ENCODE results near the gene FNDC3B.

The FNDC3B gene

DNA sequence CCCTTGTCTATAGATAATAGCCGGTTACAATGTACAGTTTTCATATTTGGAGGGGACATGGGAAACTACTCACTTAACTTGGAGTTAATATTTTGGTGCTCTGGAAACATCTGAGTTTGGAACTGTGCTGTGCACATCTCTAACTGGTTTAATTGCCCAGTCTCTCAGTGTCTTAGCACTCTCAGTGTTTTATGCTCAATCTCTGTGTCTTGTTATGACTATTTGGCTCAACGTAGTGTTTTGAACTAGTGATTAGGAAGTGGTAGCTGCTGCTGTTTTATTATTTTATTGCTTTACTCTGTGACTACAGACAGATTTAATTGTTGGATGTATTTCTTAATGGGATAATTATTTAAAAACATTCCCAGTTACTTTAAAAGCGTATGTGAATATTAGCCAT is 17.0 kb downstream of the FNDC3B start:
- DNase-seq, result no peak

DNA sequence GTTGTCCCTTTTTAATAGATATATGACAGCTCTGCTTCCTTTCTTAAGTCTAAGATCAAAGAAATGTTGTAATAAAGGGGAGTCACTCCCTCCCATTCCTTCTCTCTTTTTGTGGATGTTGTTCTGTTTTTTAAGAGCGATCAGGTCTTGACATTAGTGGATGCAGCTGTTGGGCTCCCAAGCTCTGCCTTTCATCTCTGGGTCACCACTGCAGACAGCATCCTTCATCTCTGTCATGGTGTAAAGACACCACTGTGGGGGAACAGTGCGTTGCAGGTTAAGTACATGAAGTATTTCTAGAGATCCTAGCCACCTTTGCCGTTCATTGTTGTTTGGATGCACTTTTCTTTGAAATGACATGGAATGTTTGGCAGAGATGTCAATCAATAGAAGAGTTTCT is 17.7 kb downstream of the FNDC3B start:
- DNase-seq, result no peak

DNA sequence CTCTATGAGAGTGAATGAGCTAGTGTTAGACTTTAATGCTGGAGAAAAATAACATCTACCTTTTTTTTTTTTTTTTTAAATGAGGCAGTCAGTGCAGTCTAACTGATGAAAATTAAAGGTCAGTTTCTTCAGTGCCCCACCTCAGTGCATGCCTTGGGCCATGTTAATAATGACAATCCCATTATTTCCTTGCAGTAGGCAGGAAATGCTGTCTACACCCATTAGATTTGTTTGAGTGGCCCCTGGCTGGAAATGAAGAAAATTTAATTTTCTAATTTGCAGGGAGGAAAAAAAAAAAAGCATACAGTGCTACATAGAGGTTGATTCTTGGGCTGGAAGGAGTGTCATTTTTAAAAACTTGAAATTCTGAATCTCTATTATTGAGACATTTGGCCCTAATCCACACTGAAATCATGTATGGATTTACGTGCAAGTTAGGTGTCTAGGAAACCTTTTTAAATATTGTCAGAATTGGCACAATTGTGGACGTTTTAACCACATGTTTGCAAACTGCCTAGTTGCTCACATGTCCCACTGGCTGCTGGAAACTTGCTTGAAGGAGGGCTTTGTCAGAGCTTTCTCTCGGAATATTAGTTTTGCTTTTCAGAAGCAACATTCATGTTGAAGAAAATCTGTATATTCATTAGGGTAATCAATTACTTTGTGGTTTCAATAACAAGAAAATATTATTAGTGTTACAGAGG is 18.4 kb downstream of the FNDC3B start:
- DNase-seq, result no peak

DNA sequence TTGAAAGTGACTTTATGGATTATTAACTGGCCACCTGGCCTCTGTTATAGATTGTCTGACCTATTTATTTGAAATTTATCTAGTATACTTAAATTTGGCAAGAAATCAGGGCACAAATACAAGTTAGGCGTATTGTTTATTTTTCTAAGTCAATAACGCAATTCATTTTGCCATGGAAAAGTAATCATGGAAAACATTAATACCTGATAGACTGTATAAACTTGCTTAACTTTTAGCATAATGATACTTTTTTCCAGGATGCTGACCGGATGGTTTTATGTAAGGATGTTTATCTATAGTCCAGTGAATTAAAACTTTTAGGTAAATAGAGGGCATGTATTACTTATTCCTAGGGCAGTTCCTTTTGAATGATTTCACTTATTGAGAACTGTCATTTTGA is 20.2 kb downstream of the FNDC3B start:
- DNase-seq, result no peak

DNA sequence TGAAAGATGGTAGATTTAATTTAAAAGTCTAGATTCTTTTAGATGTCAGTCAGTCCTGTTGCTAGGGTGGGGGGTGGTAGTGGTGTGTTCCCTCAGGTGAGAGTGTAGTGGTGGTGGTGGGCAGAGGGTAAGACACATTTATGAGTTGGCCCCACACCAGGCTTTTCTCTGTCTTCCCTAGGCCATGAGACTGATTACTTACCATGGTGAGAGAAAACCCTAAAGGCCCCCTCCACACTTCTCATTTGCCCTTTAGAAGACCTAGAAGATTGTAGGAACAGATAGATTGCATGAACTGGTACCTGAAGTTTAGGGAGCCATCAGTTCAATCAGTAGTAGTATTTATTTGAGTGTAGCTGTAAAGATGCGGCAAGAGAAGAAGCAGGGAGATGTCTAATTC is 20.9 kb downstream of the FNDC3B start:
- no peak for DNase-seq

DNA sequence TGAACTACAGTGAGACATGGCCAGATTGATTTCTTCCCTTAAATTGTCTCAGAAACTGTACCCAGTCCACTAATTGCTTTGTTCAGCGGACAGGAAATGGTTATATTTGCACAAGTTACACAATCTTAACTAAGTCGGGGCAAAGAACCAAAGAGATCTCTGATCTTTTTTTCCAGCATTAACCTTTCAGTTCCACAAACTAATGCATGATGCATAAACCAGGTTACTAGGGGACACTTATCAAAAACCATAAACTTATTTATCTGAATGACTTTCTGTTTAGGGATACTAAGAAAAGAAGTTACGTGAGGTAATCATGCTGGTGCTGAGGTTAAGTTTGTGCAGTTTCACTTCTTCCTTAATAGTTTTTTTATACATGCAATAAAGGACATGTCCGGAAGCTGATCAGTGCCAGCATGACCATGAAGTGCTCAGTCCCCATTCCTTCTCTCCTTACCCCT is 22.4 kb downstream of the FNDC3B start:
- DNase-seq, result no peak

DNA sequence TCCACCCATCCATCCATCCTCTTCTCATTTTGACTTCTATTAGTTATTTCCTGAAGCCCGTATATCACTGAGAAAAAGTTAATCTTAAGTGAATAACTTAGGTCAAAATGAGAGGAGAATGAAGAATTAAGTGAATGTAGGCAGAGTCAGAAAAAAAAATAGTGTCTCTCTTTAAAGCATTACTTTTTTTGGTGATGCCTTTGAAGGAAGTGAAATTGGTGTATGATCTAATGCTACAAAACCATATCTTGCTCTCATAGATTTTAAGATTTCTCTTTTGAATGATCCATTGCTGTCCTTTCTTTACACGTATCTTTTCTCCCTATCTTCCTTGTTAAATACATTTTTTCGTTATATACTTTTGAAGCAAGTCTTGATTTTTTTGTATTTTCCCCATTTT is 23.4 kb downstream of the FNDC3B start:
- DNase-seq, result no peak

DNA sequence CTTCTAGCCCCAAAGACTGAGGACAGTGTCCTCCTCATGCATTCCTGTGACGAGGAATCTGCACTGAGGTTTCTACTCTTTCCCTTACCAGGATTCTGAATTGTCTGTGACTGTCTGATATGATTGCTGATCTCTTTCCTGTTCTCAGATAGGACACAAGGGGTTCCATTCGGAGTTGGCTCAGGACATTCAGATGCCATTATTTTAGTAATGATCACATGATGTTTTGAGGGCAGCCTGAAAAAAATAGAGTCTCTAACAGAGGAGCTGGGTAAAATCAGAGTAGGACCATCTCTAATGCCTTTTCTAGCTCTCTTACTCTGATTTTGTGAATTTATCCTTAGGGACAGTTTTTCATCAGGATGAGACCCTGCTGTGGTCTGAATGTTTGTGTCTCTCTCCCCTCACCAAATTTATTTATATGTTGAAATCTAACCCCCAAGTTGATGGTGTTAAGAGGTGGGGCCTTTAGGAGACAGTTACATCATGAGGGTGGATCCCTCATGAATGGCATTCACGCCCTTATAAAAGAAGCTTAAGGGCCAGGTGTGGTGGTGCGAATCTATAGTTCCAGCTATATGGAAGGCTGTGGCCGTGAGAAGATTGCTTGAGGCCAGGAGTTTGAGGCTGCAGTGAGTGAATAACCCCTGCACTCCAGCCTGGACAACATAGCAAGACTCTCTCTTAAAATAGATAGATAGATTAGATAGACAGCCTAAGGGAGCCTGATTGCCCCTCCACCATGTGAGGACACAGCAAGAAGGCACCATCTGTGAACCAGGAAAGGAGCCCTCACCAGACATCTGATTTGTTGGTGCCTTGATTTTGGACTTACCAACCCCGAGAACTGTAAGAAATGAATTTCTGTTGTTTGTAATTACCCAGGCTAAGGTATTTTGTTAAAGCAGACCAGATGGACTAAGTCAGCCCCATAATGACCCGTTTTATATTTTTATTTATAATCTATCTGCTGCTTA is 24.4 kb downstream of the FNDC3B start:
- no peak for DNase-seq

DNA sequence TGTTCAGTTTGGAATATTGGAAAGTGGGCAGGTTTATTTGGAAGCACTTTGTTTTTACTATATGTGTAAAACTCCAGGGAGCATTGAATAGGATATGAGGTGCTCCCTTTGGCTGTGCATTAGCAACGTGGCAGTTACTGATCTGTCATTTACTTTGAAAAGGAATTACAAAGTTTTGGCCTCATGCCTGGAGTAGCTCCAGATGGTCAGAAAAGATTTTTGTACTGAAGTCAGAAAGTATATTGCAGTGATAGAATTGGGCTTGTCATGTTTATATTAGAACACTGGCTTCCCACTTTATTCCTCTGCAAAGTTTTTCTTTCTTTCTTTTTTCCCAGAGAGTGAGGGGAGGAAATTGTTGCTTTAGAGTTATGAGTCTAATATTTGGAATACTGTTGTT is 26.1 kb downstream of the FNDC3B start:
- DNase-seq, result peak; percentile 58

DNA sequence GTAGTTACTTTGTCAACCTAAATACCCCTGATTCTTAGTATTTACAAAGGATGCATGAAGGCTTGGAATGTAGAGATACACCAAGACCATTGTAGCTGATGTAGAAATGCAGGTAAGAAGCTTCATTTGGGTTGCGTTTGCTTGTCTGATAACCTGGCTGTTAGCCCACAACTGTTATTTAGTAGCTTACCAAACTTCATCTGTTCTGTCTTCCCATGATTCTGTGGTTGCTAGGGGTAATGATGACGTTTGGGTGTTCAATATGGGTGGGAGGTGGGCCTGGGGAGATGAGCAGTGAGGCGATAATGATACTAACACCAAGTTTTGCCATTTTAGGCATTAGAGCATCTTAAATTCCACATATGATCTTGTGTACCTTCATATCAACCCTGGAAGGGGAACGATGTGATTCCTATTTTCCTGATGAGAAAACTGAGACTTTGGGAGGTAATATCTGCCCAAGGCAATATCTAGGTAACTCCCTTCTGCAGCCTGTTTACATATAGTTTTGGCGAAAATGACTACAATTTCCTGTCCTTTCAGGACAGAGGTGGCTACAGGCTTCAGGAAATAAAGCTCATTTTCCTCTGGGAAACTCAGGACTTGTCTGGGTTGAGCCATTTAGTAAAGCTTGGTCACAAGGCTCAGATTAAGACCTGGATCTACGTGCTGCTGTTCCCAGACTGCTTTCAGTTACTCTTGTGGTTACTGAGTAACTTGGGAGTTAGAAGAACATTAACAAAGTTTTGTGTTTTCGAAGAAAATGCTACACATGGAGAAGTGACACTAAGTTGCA is 26.8 kb downstream of the FNDC3B start:
- no peak for DNase-seq

DNA sequence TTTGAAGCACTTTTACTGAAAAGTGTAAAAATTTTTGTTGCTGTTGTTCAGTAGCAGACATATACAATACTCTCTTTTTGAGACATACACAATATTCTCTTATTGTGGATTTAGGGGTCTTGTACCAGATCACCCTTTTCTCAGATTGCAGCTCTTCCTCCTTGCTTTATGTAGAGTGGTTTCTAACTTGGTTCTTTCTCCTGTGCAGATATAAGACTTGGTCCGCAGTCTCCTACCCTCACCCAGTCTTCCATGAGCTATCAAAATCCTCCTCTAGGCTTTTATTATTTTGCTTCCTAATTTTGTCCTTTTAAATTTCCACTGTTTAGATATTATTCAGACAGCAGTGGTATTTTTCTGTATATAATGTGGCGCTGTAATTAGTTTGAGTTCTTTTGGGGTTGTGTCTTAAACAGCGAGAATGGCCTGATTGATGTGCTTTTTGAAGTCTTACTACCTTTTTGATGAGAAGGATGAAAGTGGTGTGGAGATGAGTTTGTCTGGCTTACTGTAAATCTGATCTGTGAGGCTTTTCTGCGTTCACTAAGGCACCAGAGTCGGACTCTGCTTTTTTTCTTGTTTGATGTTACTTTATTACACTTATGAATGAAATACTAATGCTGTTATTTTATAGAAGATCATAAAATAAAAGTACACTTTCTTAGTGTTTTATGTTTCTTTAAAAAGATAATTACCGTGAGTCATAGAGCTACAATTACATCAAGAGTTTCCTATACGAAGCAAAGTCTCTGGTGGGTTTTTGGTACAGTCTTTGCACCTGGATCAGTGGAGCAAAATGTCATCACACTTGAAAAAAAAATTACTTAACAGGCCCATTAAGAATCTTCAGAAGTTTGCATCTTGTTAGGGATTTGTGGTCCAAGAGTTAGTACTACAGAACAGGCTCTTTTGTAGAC is 27.8 kb downstream of the FNDC3B start:
- no peak for DNase-seq

DNA sequence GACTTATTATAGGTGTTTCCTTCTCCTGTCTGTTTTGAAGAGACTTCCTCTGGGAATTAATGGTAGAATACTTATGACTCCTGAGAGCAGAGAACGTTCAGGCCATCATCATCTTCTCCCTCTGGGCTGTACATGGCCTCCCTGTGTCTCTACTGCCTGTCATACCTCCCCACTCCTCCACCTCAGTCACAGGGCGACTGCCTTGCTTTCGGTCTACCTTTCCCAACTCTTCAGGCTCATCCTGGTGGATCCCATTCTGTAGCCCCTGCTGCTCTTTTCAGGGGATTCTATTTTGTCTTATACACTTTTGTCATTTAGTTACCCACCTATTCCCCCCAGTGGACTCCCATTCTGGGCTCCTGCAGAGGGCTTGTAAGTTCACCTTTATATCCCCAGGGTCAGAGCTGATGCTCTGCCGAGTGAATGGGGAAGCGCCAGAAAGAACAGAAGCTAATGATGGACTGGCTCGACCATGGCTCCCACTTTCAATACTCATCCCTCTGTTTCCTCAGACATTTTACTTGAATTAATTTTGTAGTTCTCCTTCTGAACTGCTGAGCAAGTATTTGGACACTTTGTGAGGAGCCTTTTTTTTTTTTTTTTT is 28.6 kb downstream of the FNDC3B start:
- no peak for DNase-seq

DNA sequence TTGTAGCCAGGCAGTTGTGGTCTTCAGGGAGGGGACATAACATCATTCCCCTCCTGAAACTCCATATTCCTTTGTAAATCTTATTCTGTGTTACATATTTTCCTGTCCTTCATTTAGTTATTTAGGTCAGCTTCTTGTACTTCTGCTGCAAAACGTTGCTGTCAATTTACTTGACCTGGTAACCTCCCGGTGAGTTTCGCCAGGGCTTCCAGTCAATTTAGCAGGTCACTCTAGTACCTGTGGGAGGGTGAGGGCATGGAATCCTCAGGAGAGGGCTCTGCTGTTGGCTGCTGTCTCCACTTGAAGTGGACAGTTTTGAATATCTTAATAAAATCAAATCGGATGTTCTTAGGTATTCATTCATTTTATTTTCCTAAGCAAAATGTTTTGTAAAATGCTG is 29.6 kb downstream of the FNDC3B start:
- DNase-seq, result no peak

DNA sequence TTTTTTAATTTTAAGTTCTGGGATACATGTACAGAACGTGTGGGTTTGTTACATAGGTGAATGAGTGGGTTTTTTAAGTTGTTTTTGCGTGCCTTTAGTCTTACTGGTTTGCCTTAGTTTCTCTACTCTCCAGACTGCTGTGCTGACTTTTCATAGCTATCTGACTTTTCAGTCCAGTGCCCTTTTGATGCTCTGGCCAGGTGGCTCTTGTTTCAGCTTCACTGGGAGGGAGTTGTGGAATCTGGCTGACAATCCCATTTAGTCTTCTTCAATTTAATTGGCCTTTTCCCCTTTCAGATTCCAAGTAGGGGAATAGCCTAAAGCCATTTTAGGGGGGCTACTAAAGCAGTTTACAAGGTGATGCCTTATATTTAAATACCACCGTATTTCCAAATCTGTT is 30.1 kb downstream of the FNDC3B start:
- DNase-seq, result no peak

DNA sequence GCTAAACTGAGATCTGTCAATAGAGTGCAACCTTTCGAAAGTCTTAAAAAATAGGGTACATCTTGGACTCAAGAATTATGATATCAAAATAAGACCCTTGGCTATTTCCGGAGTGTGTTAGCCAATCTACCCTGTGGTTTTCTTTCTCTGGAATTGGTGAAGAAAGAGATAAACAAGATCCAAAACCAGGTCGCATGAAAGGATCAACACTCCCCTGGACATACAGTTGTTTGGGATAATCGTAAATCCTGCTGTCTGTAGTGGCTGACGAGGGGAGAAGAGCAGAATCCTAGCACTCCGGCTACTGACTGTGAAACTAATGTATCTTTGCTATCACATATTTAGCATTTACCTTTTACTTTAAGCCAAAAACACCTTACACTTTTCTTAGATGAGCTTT is 30.9 kb downstream of the FNDC3B start:
- DNase-seq, result no peak

DNA sequence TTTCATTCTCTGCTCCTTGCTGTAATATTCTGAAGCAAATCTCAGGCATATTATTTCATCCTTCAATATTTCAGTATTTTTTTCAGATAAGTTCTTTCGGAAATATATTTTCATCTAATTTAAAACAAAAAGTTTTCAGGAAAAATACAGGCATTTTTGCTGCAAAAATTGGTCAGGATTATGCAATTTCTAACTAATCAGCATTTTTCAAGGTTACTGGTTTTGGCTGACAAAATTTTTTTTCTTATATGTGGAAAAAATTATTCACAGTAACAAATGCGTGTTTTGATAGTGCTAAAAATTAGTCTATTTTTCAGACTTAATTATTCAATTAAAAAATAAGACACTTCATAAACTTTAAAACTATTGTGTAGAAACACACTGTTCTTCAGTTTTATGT is 31.4 kb downstream of the FNDC3B start:
- DNase-seq, result no peak

DNA sequence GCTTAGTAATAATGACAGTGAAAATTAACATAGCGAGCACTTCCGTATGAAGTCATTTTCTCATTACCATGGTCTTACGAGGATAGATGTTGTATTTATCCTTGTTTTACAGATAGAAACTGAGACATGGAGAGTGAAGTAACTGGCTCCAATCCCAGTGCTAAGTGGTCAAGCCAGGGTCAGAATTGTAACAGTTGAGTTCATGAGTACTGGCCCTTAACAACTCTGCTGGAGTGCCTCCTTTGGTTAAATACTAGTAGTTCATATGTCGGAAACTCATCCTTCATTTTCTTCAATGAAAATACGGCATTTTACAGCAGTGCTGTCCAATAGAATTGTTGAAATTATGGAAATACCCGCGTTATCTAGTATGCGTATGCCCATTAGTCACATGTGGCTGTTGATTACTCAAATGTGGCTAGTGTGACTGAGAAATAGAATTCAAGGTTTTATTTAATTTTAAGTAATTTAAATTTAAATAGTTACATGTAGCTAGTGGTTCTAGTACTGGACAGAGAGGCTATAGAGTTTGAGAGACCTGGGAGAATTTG is 32.5 kb downstream of the FNDC3B start:
- no peak for DNase-seq

DNA sequence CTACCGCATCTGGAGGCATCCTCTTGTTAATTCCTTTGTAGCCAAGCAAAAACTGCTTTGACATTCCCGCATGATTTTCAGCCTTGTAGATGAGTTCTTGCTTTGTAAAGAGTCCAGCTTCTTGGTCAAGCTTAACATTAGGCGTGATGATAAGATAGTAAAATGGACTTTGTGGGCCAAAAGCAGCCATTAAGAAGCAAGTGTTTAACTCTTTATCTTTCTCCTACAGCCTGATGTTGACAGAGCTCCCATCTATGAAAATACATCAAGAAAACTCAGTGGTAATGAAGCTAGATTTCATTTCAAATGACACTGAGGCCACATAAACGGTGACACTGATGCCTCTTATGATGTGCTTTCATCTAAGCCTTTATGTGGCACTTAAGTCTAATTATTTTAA is 33.2 kb downstream of the FNDC3B start:
- DNase-seq, result no peak

DNA sequence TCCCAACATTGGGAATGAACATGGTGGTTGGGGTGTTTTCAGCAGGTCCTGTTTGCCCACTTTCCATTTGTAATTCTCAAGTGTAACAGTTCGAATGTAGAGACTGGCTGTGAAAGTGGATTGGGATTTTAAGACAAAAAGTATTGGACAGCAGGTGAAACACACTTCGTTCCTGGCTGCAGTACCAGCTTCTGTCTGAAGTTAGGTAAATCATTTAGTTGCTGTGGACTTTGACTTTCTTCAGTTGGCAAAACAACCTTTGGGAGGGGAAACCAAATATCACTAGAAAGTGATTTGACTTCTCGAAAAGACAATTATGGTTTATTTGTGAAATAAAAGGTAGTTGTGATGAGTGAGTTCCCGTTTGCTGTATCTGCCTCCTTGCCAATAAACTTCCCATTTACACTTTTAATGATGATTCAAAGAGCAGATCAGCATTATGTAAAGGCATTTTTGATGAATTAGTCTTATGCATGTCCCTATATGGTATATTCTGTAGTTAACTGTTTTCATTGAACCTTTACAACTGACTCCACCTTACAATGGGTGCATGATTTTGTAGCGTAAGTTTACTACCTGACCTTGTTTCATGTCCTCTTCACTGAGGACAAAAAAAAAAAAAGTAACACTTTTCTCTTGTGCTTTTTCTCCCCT is 34.0 kb downstream of the FNDC3B start:
- no peak for DNase-seq

DNA sequence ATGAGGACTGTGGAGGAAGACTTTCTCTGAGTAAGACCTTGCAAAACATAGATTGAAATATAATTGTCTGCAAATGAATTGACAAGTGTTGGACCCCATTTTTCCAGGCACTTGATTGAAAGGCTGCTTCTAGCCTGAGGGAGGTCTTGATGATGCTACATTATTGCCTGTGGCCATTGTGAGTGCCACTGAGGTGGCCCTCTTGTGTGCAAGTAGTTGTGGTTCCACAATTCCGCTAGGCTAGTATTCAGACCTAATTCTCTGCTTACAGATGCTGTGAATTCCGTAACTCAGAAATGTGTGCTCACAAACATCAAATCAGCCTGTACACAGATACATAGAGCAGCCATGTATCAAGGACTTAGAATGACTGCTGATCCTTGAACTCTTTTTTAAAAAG is 34.7 kb downstream of the FNDC3B start:
- DNase-seq, result no peak

DNA sequence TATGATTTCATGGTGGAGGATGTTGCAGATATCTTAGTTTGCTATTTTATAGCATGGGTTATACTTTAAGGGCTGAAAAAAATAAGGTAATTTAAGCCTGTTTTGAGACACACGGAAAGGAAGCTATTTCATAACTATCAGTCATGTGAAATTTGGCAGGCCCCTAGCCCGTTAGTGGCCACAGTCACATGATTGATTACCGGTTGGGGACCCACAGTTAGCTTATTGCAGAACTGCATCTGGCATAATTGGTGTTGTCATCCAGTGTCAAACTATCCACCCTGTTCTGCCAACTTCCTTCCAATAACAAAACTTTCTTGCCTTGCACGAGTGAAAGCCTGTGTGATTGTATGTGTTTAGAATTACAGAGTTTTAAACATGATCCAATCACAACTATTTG is 35.2 kb downstream of the FNDC3B start:
- no peak for DNase-seq
